ENCODE results near the gene INSIG1.

INSIG1 gene

GRCh38 chr7:155252892-155253501 lies 44.7 kb upstream of the INSIG1 start:
- Histone ChIP-seq H3K4me1 (ENCODE audit: low read depth, poor library complexity, severe bottlenecking) (no peaks in the 10 kb centered on the region), H3K27me3 (ENCODE audit: insufficient read depth, low read depth) (peaks cover 4% of the 10 kb centered on the region; the same call in 1 of the 2 replicates), H3K79me2 (ENCODE audit: insufficient read depth, low read depth) (no peaks in the 10 kb centered on the region), H3K27ac (no peak overlapping the region), H3K4me2 (no peak overlapping the region), H4K20me1 (ENCODE audit: insufficient read depth) (no peaks in the 10 kb centered on the region), H3K36me3 (ENCODE audit: insufficient read depth) (no peaks in the 10 kb centered on the region), H3K9ac (no peak overlapping the region), H3K4me3 (IDR thresholded peaks at IDR 0.05; ENCODE audit: insufficient read depth, low read depth, low read length) (no peak overlapping the region), H2AFZ (ENCODE audit: low read depth) (no peak overlapping the region)
- no peak for TF ChIP-seq CTCF (conservative IDR thresholded peaks at IDR 0.05; ENCODE audit: low read depth, low read length)

- H3K27ac ChIP-seq: no peak overlapping the region
- TF ChIP-seq CTCF (conservative IDR thresholded peaks at IDR 0.05; ENCODE audit: low read depth, low read length): no peak
These were observed 43.7 kb upstream of the INSIG1 start for GRCh38 chr7:155254018-155254417.

GRCh38 chr7:155255071-155255470 lies 42.6 kb upstream of the INSIG1 start:
- no peak for TF ChIP-seq CTCF (conservative IDR thresholded peaks at IDR 0.05; ENCODE audit: low read depth, low read length)
- H3K9ac ChIP-seq: no peak overlapping the region

More at GRCh38 chr7:155254018-155254417, 43.7 kb upstream of the INSIG1 start:
- Histone ChIP-seq H3K27me3 (ENCODE audit: insufficient read depth, low read depth) (peaks cover 4% of the 10 kb centered on the region; the same call in 1 of the 2 replicates), H3K4me2 (no peak overlapping the region), H3K36me3 (ENCODE audit: insufficient read depth) (no peaks in the 10 kb centered on the region), H4K20me1 (ENCODE audit: insufficient read depth) (no peaks in the 10 kb centered on the region), H3K9ac (no peak overlapping the region), H3K4me1 (ENCODE audit: low read depth, poor library complexity, severe bottlenecking) (no peaks in the 10 kb centered on the region), H3K79me2 (ENCODE audit: insufficient read depth, low read depth) (no peaks in the 10 kb centered on the region), H3K4me3 (IDR thresholded peaks at IDR 0.05; ENCODE audit: insufficient read depth, low read depth, low read length) (no peak overlapping the region), H2AFZ (ENCODE audit: low read depth) (no peak overlapping the region)

GRCh38 chr7:155255621-155256020 lies 42.1 kb upstream of the INSIG1 start:
- H3K79me2 ChIP-seq (ENCODE audit: insufficient read depth, low read depth): no peaks in the 10 kb centered on the region
- no peak overlapping the region for H3K9ac ChIP-seq
- H3K27me3 ChIP-seq (ENCODE audit: insufficient read depth, low read depth): peaks cover 4% of the 10 kb centered on the region; the same call in 1 of the 2 replicates
- no peak for TF ChIP-seq CTCF (conservative IDR thresholded peaks at IDR 0.05; ENCODE audit: low read depth, low read length)
- H3K4me3 ChIP-seq (IDR thresholded peaks at IDR 0.05; ENCODE audit: insufficient read depth, low read depth, low read length): no peak overlapping the region
- no peak overlapping the region for H2AFZ ChIP-seq (ENCODE audit: low read depth)
- H3K4me1 ChIP-seq (ENCODE audit: low read depth, poor library complexity, severe bottlenecking): no peaks in the 10 kb centered on the region
- H3K4me2 ChIP-seq: no peak overlapping the region
- H3K36me3 ChIP-seq (ENCODE audit: insufficient read depth): no peaks in the 10 kb centered on the region
- H3K27ac ChIP-seq: no peak overlapping the region
- H4K20me1 ChIP-seq (ENCODE audit: insufficient read depth): no peaks in the 10 kb centered on the region

More at GRCh38 chr7:155255071-155255470, 42.6 kb upstream of the INSIG1 start:
- Histone ChIP-seq H3K79me2 (ENCODE audit: insufficient read depth, low read depth) (no peaks in the 10 kb centered on the region), H2AFZ (ENCODE audit: low read depth) (no peak overlapping the region), H3K27ac (no peak overlapping the region), H3K36me3 (ENCODE audit: insufficient read depth) (no peaks in the 10 kb centered on the region), H3K4me1 (ENCODE audit: low read depth, poor library complexity, severe bottlenecking) (no peaks in the 10 kb centered on the region), H3K4me3 (IDR thresholded peaks at IDR 0.05; ENCODE audit: insufficient read depth, low read depth, low read length) (no peak overlapping the region), H3K27me3 (ENCODE audit: insufficient read depth, low read depth) (peaks cover 4% of the 10 kb centered on the region; the same call in 1 of the 2 replicates), H4K20me1 (ENCODE audit: insufficient read depth) (no peaks in the 10 kb centered on the region), H3K4me2 (no peak overlapping the region)
